ENCODE measurements around the gene PTPRZ1. TPM values are rescaled to one million over a fixed set of nuclear protein-coding genes. Genes with fewer than 3 reads are reported as not detected.

Gene PTPRZ1
- total and polyA plus RNA-seq, 10 of the 15 experiments (the other 5 are each of a cell fraction or from before 2014, with no cell fraction given): 0.05 to 0.21 (median 0.11) TPM; not detected in 7

DNA sequence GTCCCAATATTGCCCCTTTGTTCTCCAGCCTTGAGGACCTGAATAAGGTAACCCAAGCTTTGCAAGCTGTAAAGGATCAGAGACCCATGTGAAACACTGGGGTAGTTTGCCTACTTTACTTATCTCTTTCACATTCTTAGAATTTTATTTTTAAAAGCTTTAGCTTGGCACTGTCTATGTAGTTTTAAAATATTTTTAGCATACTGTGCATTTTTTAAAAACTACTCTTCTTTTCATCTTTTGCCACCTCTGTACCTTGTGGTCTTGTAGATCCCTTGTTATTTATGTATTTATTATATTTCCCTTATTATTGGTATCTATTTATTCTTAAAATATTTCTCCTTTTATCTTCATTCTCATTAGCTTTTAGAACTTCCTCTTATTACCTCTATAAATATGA is 12.0 kb upstream of the PTPRZ1 start:
- Histone ChIP-seq H3K4me3 (no peak overlapping the region), H3K27ac (ENCODE audit: control insufficient read depth, insufficient read depth) (no peak overlapping the region), H2AFZ (ENCODE audit: control insufficient read depth, low read depth, low read length) (no peak overlapping the region), H3K4me1 (ENCODE audit: control insufficient read depth, insufficient read depth, low read length) (no peaks in the 10 kb centered on the region), H3K36me3 (ENCODE audit: control insufficient read depth in 2 of 2, insufficient read depth in 2 of 2, low read length in 1 of 2) (no peaks in the 10 kb centered on the region), H3K27me3 (replicated peaks in 1 of 2; ENCODE audit: control insufficient read depth in 2 of 2, insufficient read depth in 2 of 2, low read length in 1 of 2) (no peaks in the 10 kb centered on the region), H3K79me2 (ENCODE audit: control insufficient read depth, insufficient read depth, low read length) (no peaks in the 10 kb centered on the region), H3K9me3 (replicated peaks; ENCODE audit: control insufficient read depth, insufficient read depth, low read length) (no peaks in the 10 kb centered on the region), H4K20me1 (ENCODE audit: control insufficient read depth, insufficient read depth) (no peaks in the 10 kb centered on the region), H3K4me2 (ENCODE audit: control insufficient read depth, insufficient read depth) (no peak overlapping the region), H3K9ac (ENCODE audit: control insufficient read depth, insufficient read depth, low read length) (no peak overlapping the region)
- no peak for TF ChIP-seq BCL11A (IDR thresholded peaks at IDR 0.05; ENCODE audit: low read depth, low read length)
- no TSS peak for BruUV-seq (replicated peaks)
- ChIA-PET RAD21 (ENCODE audit: unreplicated experiment) (no interaction called here), SMC1A (ENCODE audit: uncharacterized antibody, unreplicated experiment) (interaction anchor here (0.7 kb wide), 1 partner anchor 134 kb away, joined by 3 read pairs; no protein-coding TSS in a partner anchor), POLR2A (interaction anchor here (0.5 kb wide), 1 partner anchor 664 kb away, joined by 5 read pairs; no protein-coding TSS in a partner anchor), CTCF (interaction anchor here (1.4 kb wide), 1 partner anchor 134 kb away, joined by 4 read pairs; no protein-coding TSS in a partner anchor)
- FAIRE-seq (no peak), DNase-seq (ENCODE audit: low read depth, low spot score) (no peak), ATAC-seq (no peak)
- intact Hi-C loops (cut with micrococcal nuclease; ENCODE audit: unreplicated experiment) (no loop called here), in situ Hi-C loops (cut with MboI) (no loop called here)

DNA sequence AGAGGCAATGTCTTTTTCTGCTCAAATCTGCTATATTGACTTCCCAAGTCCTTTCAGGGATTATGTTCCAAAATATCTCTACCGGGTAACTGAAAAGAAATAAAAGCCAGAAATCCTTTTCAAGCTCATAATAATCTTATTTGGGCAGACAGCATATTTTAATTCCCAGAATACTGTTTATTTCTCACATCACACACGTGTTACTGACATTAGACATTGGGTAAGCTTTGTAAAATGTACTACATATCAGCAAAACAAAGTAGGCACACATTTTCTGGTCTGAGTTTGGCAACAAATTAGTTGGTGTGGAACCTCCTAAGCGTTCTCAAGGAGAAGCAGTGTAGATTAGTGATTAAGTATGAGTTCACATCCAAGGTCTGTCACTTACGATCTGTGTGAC is 10.4 kb upstream of the PTPRZ1 start:
- 9% methylated on average over 4 of the region's 4 CpGs for WGBS (ENCODE audit: insufficient coverage, insufficient replicate concordance, low lambda C conversion rate, missing lambda C conversion rate)
- no peak for ATAC-seq
- Histone ChIP-seq H3K27ac (ENCODE audit: control insufficient read depth, insufficient read depth) (no peak overlapping the region), H3K9ac (ENCODE audit: control insufficient read depth, insufficient read depth, low read length) (no peak overlapping the region), H3K4me3 (no peak overlapping the region), H3K36me3 (ENCODE audit: control insufficient read depth in 2 of 2, insufficient read depth in 2 of 2, low read length in 1 of 2) (no peaks in the 10 kb centered on the region), H2AFZ (ENCODE audit: control insufficient read depth, low read depth, low read length) (no peak overlapping the region), H3K4me1 (ENCODE audit: control insufficient read depth, insufficient read depth, low read length) (no peaks in the 10 kb centered on the region), H4K20me1 (ENCODE audit: control insufficient read depth, insufficient read depth) (no peaks in the 10 kb centered on the region), H3K27me3 (replicated peaks in 1 of 2; ENCODE audit: control insufficient read depth in 2 of 2, insufficient read depth in 2 of 2, low read length in 1 of 2) (no peaks in the 10 kb centered on the region), H3K79me2 (ENCODE audit: control insufficient read depth, insufficient read depth, low read length) (no peaks in the 10 kb centered on the region), H3K9me3 (replicated peaks; ENCODE audit: control insufficient read depth, insufficient read depth, low read length) (no peaks in the 10 kb centered on the region), H3K4me2 (ENCODE audit: control insufficient read depth, insufficient read depth) (no peak overlapping the region)
- in situ Hi-C loops (cut with MboI) (no loop called here), intact Hi-C loops (cut with micrococcal nuclease; ENCODE audit: unreplicated experiment) (no loop called here)
- CTCF ChIA-PET: no interaction called here
- DNase-seq (ENCODE audit: low read depth, low spot score): no peak
- POLR2A ChIA-PET: interaction anchor here (0.6 kb wide), 1 partner anchor 91 kb away, joined by 3 read pairs; no protein-coding TSS in a partner anchor
- SMC1A ChIA-PET (ENCODE audit: uncharacterized antibody, unreplicated experiment): no interaction called here
- FAIRE-seq: no peak
- BruUV-seq (replicated peaks): no TSS peak
- RAD21 ChIA-PET (ENCODE audit: unreplicated experiment): no interaction called here
- TF ChIP-seq FOS (IDR thresholded peaks at IDR 0.05; ENCODE audit: borderline replicate concordance, extremely low read depth, insufficient read length) (no peak), IRF4 (IDR thresholded peaks at IDR 0.05; ENCODE audit: low read depth, low read length) (no peak), HSF1 (IDR thresholded peaks at IDR 0.05; ENCODE audit: low read depth, low read length) (no peak), JUNB (IDR thresholded peaks at IDR 0.05) (no peak), CBX3 (IDR thresholded peaks at IDR 0.05; ENCODE audit: borderline replicate concordance, low read depth) (no peak), EED (IDR thresholded peaks at IDR 0.05; ENCODE audit: low read depth) (no peak), BACH1 (IDR thresholded peaks at IDR 0.05; ENCODE audit: borderline replicate concordance) (no peak), ZNF217 (IDR thresholded peaks at IDR 0.05) (no peak), FOXM1 (IDR thresholded peaks at IDR 0.05; ENCODE audit: low read depth, low read length) (no peak), ATF2 (IDR thresholded peaks at IDR 0.05; ENCODE audit: low read length) (no peak), CBX5 (IDR thresholded peaks at IDR 0.05; ENCODE audit: low read depth) (no peak), MTA3 (IDR thresholded peaks at IDR 0.05; ENCODE audit: borderline replicate concordance, low read length) (no peak)
- TF ChIP-seq, protein P1, sequence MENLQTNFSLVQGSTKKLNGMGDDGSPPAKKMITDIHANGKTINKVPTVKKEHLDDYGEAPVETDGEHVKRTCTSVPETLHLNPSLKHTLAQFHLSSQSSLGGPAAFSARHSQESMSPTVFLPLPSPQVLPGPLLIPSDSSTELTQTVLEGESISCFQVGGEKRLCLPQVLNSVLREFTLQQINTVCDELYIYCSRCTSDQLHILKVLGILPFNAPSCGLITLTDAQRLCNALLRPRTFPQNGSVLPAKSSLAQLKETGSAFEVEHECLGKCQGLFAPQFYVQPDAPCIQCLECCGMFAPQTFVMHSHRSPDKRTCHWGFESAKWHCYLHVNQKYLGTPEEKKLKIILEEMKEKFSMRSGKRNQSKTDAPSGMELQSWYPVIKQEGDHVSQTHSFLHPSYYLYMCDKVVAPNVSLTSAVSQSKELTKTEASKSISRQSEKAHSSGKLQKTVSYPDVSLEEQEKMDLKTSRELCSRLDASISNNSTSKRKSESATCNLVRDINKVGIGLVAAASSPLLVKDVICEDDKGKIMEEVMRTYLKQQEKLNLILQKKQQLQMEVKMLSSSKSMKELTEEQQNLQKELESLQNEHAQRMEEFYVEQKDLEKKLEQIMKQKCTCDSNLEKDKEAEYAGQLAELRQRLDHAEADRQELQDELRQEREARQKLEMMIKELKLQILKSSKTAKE (IDR thresholded peaks at IDR 0.05; ENCODE audit: low read depth, poor library complexity, severe bottlenecking): no peak

Data from GM12878 (cell line).